Heart left ventricle (tissue), 13 donors: Measurements from ENCODE around the gene RBM33.

Experiments used
- POLR2A ChIP-seq, 2 donors: fragments of 450-650 bp; IDR thresholded peaks; one replicate each; pipeline ENCODE4 v1.6.1; 2017; ENCODE audit warnings: antibody characterized with exemption in 2 of 2, mild to moderate bottlenecking in 2 of 2, moderate library complexity in 2 of 2
- TF ChIP-seq, protein P1 (sequence below), 12 donors: fragments of 200-600 bp; sonication (generic) in 4 of 12; IDR thresholded peaks; one replicate each; pipeline versions ENCODE4 v1.5.0 to v1.8.0; 2018 to 2022; ENCODE audit warnings: antibody characterized with exemption in 12 of 12, mild to moderate bottlenecking in 5 of 12
- donor health status: ischemic (EF 13 %, LVEDD 7.1; RV severe dilation, severe dysfunction).
- donor health status: DM: no; HTN: yes; CAD: no.
- donor health status: DM: no; HTN: no; CAD: no.
- donor health status: ischemic (EF 25% LVEDD 6.9; RV normal size, moderate dysfunction).
- donor health status: ischemic (EF 25% LVEDD 5.7; RV mildly dilated, moderate dysfunction).
- donor health status: ischemic (EF 35%, LVEDD 5.7; RV mildly dilated, moderate dysfunction).
- donor health status: nonischemic (EF 11% LVEDD 7.7; RV severe dilation, severe dysfunction).
- donor health status: DM: yes; HTN: yes; CAD: no.
- donor health status: PGD.
- donor health status: ischemic (EF 29% LVEDD 5.4; RV normal size, mild dysfunction).
- donor health status: nonischemic (EF 23%, LVEDD 6.1; RV moderate dilation, normal function).

GRCh38 chr7:155734445-155734809 is 90.0 kb downstream of the RBM33 start:
- TF ChIP-seq, protein P1, sequence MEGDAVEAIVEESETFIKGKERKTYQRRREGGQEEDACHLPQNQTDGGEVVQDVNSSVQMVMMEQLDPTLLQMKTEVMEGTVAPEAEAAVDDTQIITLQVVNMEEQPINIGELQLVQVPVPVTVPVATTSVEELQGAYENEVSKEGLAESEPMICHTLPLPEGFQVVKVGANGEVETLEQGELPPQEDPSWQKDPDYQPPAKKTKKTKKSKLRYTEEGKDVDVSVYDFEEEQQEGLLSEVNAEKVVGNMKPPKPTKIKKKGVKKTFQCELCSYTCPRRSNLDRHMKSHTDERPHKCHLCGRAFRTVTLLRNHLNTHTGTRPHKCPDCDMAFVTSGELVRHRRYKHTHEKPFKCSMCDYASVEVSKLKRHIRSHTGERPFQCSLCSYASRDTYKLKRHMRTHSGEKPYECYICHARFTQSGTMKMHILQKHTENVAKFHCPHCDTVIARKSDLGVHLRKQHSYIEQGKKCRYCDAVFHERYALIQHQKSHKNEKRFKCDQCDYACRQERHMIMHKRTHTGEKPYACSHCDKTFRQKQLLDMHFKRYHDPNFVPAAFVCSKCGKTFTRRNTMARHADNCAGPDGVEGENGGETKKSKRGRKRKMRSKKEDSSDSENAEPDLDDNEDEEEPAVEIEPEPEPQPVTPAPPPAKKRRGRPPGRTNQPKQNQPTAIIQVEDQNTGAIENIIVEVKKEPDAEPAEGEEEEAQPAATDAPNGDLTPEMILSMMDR (IDR thresholded peaks at IDR 0.05) = no peak
- no peak for TF ChIP-seq POLR2A (IDR thresholded peaks at IDR 0.05)
